ENCODE data around the gene ING2.

GRCh38 chr4:183517194-183517593 is 12.3 kb downstream of the ING2 start:
- TF ChIP-seq CTCF (IDR thresholded peaks at IDR 0.05), result no peak
- TF ChIP-seq POLR2A (IDR thresholded peaks at IDR 0.05), result no peak
